HG03457 (cell line): Measurements from ENCODE around the gene FNDC11.
"Not testable (repeated sequence)": the region's sequence is repeated elsewhere in the genome, so short reads cannot be mapped to it uniquely, and the experiment has no call there.

ENCODE experiments used
- ATAC-seq: cut with Tn5 transposase; IDR thresholded peaks from one replicate; pipeline ENCODE4 v1.9.1; 2021; ENCODE audit warnings: moderate number of reproducible peaks; ENCODE audit not compliant: unreplicated experiment

The FNDC11 gene

DNA sequence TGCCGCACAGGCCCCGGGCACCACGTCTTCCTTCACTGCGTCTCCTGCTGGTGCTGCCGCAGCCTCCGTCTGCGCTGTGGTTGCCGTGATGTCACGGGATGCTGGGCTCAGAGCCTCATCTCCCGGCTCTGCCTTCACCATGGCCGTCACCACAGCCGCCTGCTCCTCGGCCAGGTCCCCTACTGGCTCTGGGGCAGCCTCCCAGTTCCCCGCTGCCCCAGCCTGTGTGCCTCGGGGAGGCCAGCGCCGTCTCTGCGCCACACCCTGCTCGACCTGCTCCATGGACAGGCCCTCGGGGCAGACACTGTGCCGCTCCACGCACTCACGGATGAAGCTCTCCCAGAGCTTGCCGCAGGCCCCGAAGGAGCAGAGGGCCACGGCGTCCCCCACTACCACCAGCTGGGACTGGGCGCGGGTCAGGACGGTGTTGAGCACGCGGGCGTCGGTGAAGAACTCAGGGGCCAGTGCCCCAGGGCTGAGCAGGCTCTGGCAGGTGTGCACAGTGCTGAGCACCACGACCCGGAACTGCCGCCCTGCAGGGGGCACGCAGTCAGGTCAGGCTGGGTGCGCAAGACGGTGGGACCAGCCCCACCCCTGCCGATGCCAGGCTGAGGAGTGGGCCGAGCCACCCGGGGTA is 11.9 kb downstream of the FNDC11 start:
- ATAC-seq = no peak

DNA sequence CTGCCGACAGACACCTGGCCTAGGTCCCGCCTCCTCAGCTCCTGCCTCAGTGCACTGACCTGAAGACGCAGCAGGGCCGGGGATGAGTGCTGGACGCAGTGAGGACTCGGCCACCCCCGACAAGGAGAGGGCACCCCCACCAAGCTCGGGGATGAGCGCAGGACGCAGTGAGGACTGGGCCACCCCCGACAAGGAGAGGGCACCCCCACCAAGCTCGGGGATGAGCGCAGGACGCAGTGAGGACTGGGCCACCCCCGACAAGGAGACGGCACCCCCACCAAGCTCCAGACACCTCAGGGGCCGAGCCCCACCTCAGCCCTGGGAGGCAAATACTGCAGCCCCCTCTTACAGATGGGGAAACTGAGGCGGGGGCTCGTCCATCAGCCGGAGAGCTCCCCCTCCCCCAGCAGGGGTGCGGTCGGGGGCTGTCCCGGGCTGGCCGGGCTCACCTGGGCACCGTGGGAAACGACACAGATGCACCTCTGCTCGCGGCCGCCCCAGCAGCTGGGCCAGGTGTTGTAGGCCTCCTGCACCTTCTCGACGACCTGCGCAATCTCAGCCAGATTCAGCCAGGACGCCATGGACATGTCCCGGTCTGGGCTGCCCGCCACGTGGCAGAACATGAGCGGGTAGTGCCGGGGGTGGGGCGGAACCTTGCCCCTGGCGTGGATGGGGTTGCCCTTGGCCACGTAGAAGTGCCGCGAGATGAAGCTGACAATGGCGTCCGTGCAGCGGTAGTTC is 12.6 kb downstream of the FNDC11 start:
- ATAC-seq = no peak

DNA sequence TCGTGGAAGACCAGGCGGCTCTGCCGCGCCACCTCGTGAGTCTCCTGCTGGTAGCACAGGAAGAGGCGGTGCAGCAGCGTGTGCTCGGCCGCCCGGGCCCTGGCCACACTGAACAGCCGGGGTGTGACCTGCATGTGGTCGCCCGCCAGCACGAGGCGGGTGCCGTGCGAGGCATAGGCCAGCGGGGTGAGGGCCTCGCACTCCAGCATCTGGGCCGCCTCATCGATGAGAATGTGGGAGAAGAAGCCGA is 13.1 kb downstream of the FNDC11 start:
- ATAC-seq = no peak

DNA sequence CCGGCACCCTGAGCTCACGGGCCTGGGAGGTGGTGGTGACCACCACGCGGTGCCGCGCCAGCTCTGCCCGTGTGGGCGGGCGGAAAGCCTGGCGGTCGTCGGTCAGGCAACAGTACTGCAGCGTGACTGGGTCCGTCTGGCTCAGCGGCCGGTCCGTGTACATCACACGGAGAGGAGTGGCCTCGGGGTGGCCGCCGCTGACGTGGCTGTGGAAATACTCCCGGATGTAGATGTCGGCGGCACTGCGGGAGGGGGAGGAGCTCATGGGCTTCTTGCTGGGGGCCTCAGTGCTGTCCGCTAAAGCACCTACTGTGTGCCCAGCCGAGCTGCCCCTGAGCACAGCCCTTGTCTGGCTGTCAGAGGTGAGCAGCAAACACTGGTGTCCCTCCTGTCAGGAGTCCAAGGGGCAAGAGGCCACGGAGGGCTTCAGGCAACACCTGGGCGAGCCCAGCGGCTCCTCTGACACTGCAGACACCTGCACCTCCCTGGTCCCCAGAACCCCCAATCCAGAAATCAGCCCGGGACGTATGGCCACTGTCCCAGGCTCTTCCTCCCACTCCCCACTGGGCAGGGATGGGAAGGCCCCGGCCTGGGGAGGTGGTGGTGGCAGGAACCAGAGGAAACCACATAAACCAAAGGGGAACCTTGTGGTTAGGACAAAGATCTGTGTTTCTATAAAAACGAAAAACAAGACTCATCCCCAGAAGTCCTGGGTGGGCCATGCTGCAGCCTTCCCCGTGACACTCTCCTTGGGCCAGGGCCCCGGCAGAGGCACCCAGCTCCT is 13.6 kb downstream of the FNDC11 start:
- ATAC-seq = peak; percentile 48

- no peak for ATAC-seq
Observed at GRCh38 chr20:63568170-63568981, 14.4 kb downstream of the FNDC11 start.

- no peak for ATAC-seq
Observed at GRCh38 chr20:63568986-63569949, 15.3 kb downstream of the FNDC11 start.

DNA sequence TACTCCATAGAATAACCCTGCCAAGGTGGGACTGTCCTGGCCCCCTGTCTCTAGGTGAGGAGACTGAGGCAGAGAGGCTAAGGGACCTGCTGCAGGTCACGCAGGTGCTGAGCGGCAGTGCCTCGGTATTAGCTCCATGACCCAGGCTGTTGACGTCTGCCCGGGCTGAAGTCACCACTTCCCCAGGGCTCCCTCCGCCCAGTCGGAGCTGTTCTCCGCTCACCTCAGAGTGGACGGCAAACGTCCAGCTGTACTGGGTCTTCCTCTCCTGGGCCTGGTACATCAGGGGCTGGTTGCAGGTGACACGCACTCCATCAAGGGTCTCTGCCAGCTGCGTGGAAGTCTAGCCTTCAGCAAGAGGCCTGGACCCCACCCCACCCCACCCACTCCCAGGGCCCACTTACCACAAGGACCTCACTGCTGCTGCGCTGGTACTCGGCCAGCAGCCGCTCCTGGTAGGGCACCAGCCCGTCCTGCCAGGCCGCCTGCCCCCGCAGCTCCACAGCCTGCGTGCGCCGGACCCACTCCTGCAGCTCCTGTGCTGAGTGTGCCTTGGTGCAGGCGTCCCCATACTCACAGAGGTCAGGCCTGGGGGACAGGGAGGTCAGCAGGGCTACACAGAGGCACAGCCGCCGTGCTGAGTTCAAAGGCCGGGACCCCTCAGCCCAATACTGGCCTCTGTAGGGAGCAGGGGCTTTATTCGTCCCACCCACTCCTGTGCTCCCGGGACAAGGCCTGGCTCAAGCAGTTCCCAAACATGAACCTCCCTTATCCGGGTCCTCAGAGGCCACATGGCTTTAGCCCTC is 16.5 kb downstream of the FNDC11 start:
- ATAC-seq = no peak

DNA sequence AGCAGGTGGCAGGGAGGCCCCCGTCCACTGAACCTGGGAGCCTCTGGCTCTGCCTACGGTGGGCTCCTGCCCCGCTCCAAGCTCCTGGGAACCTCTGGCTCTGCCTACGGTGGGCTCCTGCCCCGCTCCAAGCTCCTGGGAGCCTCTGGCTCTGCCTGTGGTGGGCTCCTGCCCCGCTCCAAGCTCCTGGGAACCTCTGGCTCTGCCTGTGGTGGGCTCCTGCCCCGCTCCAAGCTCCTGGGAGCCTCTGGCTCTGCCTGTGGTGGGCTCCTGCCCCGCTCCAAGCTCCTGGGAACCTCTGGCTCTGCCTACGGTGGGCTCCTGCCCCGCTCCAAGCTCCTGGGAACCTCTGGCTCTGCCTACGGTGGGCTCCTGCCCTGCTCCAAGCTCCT is 17.1 kb downstream of the FNDC11 start:
- ATAC-seq = not testable (repeated sequence)

- ATAC-seq = no peak
Observed at GRCh38 chr20:63572071-63572787, 18.3 kb downstream of the FNDC11 start.

DNA sequence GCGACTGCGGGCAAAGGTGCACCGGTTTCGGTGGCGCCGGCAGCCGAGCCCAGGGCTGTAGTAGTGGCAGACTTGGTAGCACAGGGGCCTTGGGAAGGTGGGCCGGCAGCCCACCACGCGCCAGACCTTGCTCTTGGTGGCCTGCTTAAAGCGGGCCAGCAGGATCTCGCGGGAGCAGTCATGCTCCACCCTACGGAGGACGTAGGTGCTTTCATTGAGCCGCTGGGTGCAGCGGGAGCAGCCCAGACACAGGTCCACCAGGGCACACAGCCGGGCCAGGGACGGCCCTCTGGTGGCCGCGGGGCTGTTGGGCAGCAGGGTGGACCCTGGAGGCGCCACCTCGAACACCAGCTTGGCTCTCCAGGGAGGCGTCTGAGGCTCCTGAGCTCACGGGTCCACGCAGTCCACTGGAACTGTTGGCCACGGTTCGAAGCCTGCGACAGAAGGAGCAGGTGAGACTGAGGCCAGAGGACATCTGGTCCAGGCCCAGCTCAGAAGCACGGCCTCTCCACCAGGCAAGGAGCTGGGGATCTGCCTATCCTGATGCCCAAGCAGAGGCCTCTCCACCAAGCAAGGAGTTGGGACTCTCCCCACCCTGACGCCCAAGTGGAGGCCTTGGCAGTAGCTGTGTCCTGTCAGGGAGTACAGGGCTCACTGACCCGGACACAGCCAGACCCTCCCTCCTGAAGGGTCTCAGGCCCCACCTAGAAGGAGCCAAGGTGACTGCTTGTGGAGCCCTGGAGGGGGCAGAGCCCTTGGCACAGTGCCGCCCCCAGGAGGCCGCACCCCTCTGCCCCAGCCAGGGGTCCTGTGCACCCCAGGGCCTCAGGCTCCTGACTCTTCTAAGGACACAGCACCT is 19.1 kb downstream of the FNDC11 start:
- no peak for ATAC-seq

DNA sequence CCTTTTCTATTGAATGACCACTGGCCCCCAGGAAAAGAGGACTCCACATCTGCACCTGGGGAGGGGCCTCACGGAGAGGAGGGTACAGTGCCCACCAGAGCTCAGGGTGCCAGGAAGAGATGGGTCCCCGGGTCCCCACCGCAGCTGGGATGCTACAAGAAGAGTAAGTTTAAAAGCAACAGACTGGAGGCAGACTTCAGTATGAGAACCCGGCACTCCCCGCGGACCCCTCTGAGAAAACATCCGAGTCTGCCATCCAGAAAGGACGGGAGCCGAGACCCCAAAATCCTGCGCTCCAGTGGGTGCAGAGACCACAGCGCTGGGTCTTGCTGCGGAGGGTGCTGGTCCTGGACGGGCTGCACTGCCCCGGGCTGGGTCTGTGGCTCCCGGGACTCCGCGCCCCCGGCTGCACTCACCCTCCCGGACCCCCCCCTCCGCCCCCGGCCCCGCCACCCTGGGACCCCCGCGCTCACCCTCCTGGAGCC is 19.7 kb downstream of the FNDC11 start:
- no peak for ATAC-seq

- no peak for ATAC-seq
Observed at GRCh38 chr20:63574156-63574828, 20.3 kb downstream of the FNDC11 start, which contains the start of gene HELZ2. Gene HELZ2, minus strand, starts transcription at chr20:63574239. Its CDS starts 1,854 bp downstream, at chr20:63572385.

- no peak for ATAC-seq
Observed at GRCh38 chr20:63574829-63575743, 21.1 kb downstream of the FNDC11 start.

GRCh38 chr20:63576311-63576710 is 22.4 kb downstream of the FNDC11 start:
- no peak for ATAC-seq

DNA sequence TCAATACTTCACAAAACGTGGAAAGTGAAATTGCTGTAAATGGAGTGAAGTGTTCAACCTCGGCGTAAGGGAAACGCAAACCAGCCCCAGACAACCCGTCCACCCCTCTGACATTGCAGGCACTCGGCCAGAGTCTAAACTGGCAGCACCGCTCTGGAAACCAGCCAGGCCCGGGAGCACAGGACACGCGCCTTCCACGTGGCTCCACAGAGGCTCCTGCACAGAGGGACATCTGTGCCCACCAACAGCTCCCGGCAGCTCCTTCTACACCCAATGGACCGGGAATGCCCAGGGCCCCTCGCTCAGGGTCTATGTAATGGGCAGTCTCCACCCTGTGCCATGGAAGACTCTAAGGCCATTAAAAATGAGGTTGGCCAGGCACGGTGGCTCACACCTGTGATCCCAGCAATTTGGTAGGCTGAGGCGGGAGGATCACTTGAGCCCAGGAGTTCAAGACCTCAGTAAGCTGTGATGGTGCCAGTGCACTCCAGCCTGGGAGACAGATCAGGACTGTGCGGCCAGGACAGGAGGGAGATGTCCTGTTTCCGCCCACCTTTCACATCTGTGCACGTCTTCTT is 23.4 kb downstream of the FNDC11 start:
- no peak for ATAC-seq
